HG02798 (cell line): ENCODE results near the gene ATOH7.

Experiments used
- ATAC-seq: cut with Tn5 transposase; IDR thresholded peaks from one replicate; pipeline ENCODE4 v1.9.1; 2021; ENCODE audit warnings: mild to moderate bottlenecking; ENCODE audit not compliant: unreplicated experiment, poor library complexity

The ATOH7 gene

DNA sequence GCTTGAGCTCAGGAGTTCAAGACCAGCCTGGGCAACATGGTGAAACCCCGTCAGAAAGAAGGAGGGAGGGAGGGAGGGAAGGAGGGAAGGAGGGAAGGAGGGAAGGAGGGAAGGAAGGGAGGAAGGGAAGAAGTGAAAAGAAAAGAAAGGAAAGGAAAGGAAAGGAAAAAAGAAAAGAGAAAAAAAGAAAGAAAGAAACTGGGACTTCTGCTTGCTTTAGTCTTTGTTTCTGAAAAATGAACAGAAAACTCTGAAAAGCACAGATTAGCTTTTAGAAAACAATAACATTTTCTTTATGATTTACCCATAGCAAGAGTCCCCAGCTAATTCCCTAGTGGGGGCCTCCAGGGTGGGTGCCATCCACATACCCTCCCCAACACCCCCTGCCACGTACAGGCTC lies 46.8 kb downstream of the ATOH7 start:
- ATAC-seq: no peak

DNA sequence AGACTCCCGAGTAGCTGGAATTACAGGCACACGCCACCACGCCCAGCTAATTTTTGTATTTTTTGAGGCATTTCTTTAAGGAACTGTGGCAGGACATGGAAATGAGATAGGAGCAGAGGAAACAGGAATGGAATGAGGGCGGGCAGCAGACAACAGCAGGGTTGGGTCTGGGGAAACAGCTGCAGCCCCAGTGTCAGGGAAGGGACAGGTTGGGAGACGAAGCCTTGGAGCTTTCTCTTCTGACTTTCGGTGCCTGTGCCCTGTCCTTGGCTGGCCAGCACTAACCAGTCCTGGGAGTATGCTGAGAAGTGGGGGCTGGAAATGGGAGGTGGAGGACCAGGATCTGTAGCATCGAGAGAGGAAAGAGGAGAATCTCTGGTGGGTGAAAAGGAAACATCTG lies 47.4 kb downstream of the ATOH7 start:
- no peak for ATAC-seq
